ENCODE data around the gene MEGF9. TPM values are rescaled to one million over a fixed set of nuclear protein-coding genes. Genes with fewer than 3 reads are reported as not detected.

MEGF9 gene
- total RNA-seq, 1 experiment from 2014 or later: 35.7 TPM

DNA sequence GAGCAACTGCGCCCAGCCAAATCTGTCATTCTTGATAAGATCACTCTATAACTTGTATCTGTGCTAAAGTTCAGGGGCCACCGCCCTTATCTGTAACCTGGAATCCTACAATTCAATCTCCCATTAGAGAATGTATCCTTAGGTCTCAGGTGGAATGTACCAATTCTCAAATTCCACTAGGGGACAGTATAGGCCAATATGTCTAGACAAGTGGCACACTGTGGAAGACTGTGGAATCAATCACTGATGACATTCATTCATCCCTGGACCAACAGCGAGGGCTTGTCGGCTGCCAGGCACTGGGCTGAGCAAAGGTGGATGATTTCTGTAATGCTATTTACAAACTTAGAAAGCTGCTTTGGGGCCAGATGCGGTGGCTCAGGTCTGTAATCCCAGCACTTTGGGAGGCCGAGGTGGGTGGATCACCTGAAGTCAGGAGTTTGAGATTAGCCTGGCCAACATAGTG is 28.7 kb upstream of the MEGF9 start:
- CTCF ChIA-PET: no interaction called here
- no peak overlapping the region for H2AFZ ChIP-seq
- no peaks in the 10 kb centered on the region for H3K9me2 ChIP-seq (ENCODE audit: insufficient read depth)
- H3K79me2 ChIP-seq (ENCODE audit: low read depth): no peaks in the 10 kb centered on the region
- DNase-seq: no peak
- no peak overlapping the region for H3K4me2 ChIP-seq
- no peaks in the 10 kb centered on the region for H3K36me3 ChIP-seq (ENCODE audit: low read depth)
- no peaks in the 10 kb centered on the region for H3K27me3 ChIP-seq (ENCODE audit: insufficient read depth, low read depth)
- no peak overlapping the region for H3K4me3 ChIP-seq
- intact Hi-C loops (cut with micrococcal nuclease; ENCODE audit: unreplicated experiment): no loop called here
- BruUV-seq (replicated peaks): no TSS peak
- POLR2A ChIA-PET (ENCODE audit: unreplicated experiment): no interaction called here
- peaks cover 28% of the 10 kb centered on the region for H3K4me1 ChIP-seq (replicated peaks; ENCODE audit: insufficient read depth)
- no peaks in the 10 kb centered on the region for H3K9me3 ChIP-seq (ENCODE audit: insufficient read depth, low read depth)
- no peak overlapping the region for H3K27ac ChIP-seq
- H3F3A ChIP-seq (ENCODE audit: insufficient read depth, low read depth): peaks cover 3% of the 10 kb centered on the region; the same call in 1 of the 2 replicates
- no peaks in the 10 kb centered on the region for H4K20me1 ChIP-seq (ENCODE audit: insufficient read depth)
- TF ChIP-seq CTCF (conservative IDR thresholded peaks at IDR 0.05) (peak; percentile 62), EZH2 (IDR thresholded peaks at IDR 0.05; ENCODE audit: low read depth) (no peak)

DNA sequence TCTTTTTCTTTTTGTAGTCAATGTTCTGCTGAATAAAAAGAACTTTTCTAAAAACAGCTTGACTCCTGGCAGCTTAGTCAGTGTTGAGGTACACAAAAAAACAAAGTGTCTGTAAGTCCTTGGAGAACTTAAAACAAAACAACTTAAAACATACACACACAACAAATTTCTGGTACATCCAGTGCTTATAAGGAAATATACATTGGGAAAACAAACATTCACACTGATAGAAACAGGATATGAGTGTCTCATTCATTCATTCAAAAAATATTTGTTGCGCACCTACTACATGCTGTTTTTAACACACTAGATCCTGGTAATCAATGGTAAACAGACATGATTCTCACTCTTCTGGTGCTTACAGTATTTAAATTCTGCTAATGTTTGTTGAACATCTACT is 27.4 kb upstream of the MEGF9 start:
- Histone ChIP-seq H3K4me3 (no peak overlapping the region), H3K27me3 (ENCODE audit: insufficient read depth, low read depth) (no peaks in the 10 kb centered on the region), H3K36me3 (ENCODE audit: low read depth) (no peaks in the 10 kb centered on the region), H3K9me2 (ENCODE audit: insufficient read depth) (no peaks in the 10 kb centered on the region), H3K9me3 (ENCODE audit: insufficient read depth, low read depth) (no peaks in the 10 kb centered on the region), H2AFZ (no peak overlapping the region), H4K20me1 (ENCODE audit: insufficient read depth) (no peaks in the 10 kb centered on the region), H3F3A (ENCODE audit: insufficient read depth, low read depth) (peaks cover 4% of the 10 kb centered on the region), H3K79me2 (ENCODE audit: low read depth) (no peaks in the 10 kb centered on the region), H3K4me1 (replicated peaks; ENCODE audit: insufficient read depth) (peaks cover 33% of the 10 kb centered on the region), H3K27ac (peak overlapping the region; percentile 48; the same call in 1 of the 2 replicates), H3K4me2 (peak overlapping the region; percentile 23; the same call in 1 of the 2 replicates)
- TF ChIP-seq CTCF (conservative IDR thresholded peaks at IDR 0.05) (no peak), EZH2 (IDR thresholded peaks at IDR 0.05; ENCODE audit: low read depth) (no peak)
- ChIA-PET CTCF (no interaction called here), POLR2A (ENCODE audit: unreplicated experiment) (no interaction called here)
- intact Hi-C loops (cut with micrococcal nuclease; ENCODE audit: unreplicated experiment): no loop called here
- DNase-seq: no peak
- no TSS peak for BruUV-seq (replicated peaks)

DNA sequence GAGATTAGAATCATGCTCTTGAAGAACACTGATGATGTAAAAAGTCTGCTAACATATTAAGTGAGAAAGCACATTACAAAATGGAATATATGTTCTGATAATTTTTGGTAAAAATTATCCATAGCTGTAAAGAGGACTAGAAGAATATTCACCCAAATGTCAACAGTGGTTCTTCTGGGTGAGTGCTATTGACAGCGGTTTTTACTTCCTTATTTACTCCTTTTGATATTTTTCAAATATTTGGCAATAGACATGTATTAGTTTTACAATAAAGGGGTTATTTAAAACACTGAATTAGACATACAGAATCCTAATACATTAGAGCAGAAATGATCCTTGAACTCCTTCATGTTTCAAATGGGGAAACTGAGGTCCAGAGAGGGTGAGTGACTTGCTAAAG is 26.9 kb upstream of the MEGF9 start:
- Histone ChIP-seq H3K4me3 (no peak overlapping the region), H3K4me1 (replicated peaks; ENCODE audit: insufficient read depth) (peaks cover 38% of the 10 kb centered on the region), H3F3A (ENCODE audit: insufficient read depth, low read depth) (peaks cover 9% of the 10 kb centered on the region), H3K79me2 (ENCODE audit: low read depth) (no peaks in the 10 kb centered on the region), H4K20me1 (ENCODE audit: insufficient read depth) (no peaks in the 10 kb centered on the region), H3K27me3 (ENCODE audit: insufficient read depth, low read depth) (no peaks in the 10 kb centered on the region), H3K36me3 (ENCODE audit: low read depth) (no peaks in the 10 kb centered on the region), H3K9me2 (ENCODE audit: insufficient read depth) (no peaks in the 10 kb centered on the region), H3K27ac (0 out of 2 replicates have a peak overlapping the region, but pooled peaks have one; percentile 48), H3K9me3 (ENCODE audit: insufficient read depth, low read depth) (no peaks in the 10 kb centered on the region), H3K4me2 (no peak overlapping the region), H2AFZ (no peak overlapping the region)
- intact Hi-C loops (cut with micrococcal nuclease; ENCODE audit: unreplicated experiment): no loop called here
- ChIA-PET POLR2A (ENCODE audit: unreplicated experiment) (no interaction called here), CTCF (no interaction called here)
- TF ChIP-seq CTCF (conservative IDR thresholded peaks at IDR 0.05): no peak
- TF ChIP-seq EZH2 (IDR thresholded peaks at IDR 0.05; ENCODE audit: low read depth): no peak
- no TSS peak for BruUV-seq (replicated peaks)
- no peak for DNase-seq

All from PC-9 (cell line).